Stromal cell of bone marrow (primary cell): ENCODE measurements around the gene NAPSA.
"Not testable (repeated sequence)": the region's sequence is repeated elsewhere in the genome, so short reads cannot be mapped to it uniquely, and the experiment has no call there.

ENCODE experiments used
- DNase-seq: peaks from one replicate; pipeline ENCODE4 v3.0.0-alpha.2; 2012; ENCODE audit warnings: low read depth

NAPSA gene

GRCh38 chr19:50358483-50359327, 6.7 kb downstream of the NAPSA start:
- DNase-seq: no peak

- DNase-seq: no peak
These were observed 8.0 kb downstream of the NAPSA start for GRCh38 chr19:50357178-50358100.

- no peak for DNase-seq
These were observed 8.7 kb downstream of the NAPSA start for GRCh38 chr19:50356691-50357177.

DNA sequence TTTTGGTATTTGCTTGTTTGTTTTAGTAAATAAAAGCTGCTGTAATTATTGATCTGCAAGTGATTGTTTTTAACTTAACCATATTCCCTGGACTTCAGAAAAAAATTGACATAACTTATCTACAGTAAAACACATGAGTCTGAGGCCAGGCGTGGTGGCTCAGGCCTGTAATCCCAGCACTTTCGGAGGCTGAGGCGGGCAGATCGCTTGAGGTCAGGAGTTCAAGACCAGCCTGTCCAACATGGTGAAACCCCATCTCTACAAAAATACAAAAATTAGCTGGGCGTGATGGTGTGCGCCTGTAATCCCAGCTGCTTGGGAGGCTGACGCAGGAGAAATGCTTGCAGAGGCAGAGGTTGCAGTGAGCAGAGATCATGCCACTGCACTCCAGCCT, 12.0 kb downstream of the NAPSA start:
- not testable (repeated sequence) for DNase-seq

DNA sequence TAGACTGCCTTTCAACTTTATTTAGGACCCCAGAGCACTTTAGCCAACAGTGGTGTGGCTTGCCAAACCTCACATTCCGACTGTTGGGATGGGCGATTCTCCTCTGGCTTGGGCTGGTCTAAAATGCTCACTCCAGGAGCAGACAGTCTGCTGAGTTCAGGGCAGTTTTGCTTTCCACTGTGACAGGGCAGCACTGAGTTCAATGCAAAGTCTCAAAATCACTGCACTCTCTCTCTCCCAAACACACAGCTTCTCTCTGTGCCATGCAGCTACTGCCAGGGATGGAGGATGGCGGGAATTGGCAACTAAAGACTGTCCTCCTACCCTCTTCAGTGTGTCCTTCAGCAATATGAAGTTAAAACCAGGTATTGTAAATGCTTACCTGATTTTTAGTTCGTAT, 13.2 kb downstream of the NAPSA start:
- no peak for DNase-seq

DNA sequence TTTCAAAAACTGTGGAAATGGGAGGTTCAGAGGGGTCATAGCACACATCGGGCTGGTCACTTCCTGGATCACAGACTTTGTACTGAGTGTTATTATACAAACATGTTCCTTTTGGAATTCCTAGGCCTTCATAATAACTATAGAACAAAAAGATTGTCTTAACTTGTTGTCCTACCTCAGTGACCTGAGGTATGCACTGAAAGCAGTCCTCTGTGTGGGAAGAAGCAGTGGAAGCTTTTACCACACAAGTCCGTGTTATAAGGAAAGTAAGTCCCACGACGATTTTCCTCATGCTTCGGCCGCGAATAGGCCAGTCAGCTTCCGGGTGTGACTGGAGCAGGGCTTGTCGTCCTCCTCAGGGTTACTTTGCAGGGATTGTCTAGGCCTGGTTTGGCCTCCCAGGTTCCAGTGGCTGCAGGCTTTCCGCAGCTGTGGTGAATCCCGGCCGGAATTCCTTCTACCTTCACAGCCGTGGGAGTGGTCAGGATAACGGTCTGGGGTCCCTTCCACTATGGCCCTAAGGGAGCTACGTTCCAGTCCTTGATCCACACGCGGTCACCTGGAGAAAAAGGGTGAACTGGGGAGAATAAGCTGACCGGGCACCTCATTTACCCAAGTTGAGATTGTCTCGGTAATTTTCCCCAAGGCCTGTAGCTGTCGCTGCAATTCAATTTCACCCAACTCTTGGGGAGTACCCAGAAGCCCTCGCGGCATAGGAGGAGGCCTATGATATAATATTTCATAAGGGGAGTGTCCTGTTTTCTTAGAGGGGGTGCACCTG, 16.0 kb downstream of the NAPSA start:
- DNase-seq: no peak

DNA sequence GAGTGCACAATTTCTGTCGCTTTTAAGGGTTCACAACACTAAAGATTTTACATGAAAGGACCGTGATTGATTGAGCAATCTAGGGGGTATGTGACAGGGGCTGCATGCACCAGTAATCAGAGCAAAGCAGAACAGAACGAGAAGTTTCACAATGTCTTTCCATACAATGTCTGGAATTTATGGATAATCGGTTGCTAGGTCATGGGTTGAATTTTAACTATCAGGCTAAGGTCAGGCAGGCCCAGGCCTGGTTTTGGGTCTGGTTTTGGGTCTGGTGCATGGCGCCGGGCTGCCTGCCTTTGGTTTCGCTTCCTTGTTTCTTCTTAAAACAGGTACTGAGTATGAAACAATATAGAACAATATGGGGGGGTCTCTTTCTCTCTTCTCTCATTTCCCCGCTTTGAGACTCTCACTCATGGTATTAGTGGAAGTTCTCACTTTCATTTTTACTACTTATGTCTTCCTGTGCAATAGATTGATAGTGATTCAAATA, 18.3 kb downstream of the NAPSA start:
- not testable (repeated sequence) for DNase-seq

- DNase-seq: no peak
These were observed 20.6 kb downstream of the NAPSA start for GRCh38 chr19:50344661-50345318.

- DNase-seq: no peak
These were observed 24.3 kb downstream of the NAPSA start for GRCh38 chr19:50341091-50341564.

- DNase-seq: no peak
These were observed 25.1 kb downstream of the NAPSA start for GRCh38 chr19:50340331-50340730.

DNA sequence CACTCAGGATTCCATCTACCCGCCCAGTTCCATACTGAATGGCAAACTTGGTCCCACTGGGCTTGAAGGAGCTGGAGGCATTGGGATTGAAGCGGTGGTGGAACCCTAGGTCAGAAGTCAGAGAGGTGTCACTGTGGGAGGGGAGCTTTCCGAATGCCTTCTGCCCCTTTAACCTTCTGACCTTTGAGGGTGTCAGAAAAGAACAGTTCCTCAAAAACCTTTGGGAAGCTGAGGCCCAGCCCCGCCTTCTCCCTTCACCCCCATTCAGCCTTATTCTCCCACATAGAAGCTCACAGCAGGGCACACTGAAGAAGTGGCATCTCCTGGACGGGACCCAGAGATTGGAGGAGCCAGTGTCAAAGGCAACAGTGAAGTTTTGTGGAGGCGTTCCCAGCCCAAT, 28.4 kb downstream of the NAPSA start:
- DNase-seq: not testable (repeated sequence)

- no peak for DNase-seq
These were observed 30.6 kb downstream of the NAPSA start for GRCh38 chr19:50334741-50335421.

GRCh38 chr19:50333737-50334617, 31.5 kb downstream of the NAPSA start:
- DNase-seq: no peak

DNA sequence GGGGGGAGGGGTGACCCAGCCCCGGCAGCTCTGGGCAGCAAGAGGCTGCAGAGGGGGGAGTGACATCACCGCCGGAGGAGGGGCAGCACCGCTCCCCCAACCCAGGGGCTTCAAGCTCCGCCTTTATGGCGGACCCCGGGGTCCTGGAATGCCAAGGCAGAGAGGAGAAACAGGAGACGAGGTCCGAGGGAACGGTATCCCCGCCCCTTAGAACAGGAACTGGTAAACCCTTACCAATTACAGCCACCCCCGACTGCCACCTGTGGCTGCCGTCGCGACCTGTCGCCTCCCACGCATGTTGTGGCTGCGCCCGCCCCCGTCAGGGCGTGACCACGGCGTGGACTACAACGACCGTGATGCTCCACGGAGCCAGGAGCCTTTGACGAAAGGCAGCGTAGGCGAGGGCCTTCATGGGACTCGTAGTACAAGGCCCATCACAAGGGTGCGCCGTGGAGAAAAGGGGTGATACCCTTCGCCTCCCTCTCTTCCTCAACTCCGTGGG, 32.2 kb downstream of the NAPSA start:
- DNase-seq: peak; percentile 53

DNA sequence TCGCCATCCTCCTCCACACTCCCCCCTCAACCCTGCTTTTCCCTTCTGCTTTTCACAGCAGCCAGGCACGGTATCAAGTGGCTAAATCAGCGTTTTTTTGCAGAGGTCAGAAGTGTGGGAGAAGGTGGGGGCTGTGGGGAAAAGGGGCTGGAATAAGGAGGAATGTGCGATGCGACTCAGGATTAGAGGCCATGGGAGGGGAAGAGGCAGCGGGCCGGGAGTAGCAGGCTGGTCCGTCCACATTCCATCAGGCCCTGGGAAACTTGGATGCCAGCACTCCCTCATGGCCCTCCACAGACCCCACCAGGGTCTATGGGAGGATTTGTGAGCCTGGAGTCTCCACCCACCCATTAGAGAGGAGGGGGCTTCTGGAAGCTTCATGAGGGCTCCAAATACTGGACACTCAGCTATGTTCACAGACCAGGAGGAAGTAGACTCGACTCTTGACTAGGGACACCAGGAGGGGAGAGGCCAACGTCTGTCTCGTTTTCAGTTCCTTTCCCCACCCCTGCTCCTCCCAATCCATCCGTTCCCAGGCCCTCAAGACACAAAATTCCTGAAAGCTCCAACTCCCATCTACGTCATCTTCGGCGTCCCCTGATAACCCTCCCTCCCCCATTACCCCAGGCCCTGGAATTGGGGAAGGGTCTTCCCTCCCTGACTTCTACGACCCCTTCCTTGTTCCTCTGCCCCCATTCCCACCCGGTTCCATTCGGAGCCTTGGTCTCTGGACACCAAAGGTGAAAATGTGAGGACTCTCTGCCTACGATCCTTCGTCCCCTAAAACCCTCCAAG, 33.0 kb downstream of the NAPSA start:
- DNase-seq: no peak

GRCh38 chr19:50331994-50332243, 33.5 kb downstream of the NAPSA start:
- DNase-seq: no peak

GRCh38 chr19:50331221-50331993, 34.0 kb downstream of the NAPSA start:
- no peak for DNase-seq
